GM23338 (cell line): ENCODE data around the gene ITPRID2. TPM values are rescaled to one million over a fixed set of nuclear protein-coding genes. Genes with fewer than 3 reads are reported as not detected.

ENCODE experiments used
- ATAC-seq: fragments of 200-7000 bp; cut with Tn5 transposase; 3 replicates; pipeline ENCODE4 v1.9.1; 2020
- DNase-seq: peaks from one replicate; pipeline ENCODE4 v3.0.0-alpha.2; 2015; ENCODE audit warnings: low spot score
- H2AFZ ChIP-seq: fragments of 200-600 bp; sonication (generic); 2 replicates; pipeline ENCODE4 v1.8.0; 2016; ENCODE audit warnings: antibody characterized with exemption, mild to moderate bottlenecking, moderate library complexity
- H3F3A ChIP-seq: fragments of 200-600 bp; sonication (generic); replicated peaks from 2 replicates; pipeline ENCODE4 v1.8.0; 2017; ENCODE audit warnings: antibody characterized with exemption, mixed run types, low read depth
- H3K27ac ChIP-seq: fragments of 200-600 bp; sonication (generic); 2 replicates; pipeline ENCODE4 v1.6.1; 2016; ENCODE audit warnings: low read depth
- H3K27me3 ChIP-seq: fragments of 200-600 bp; sonication (generic); 2 replicates; pipeline ENCODE4 v1.8.0; 2016; ENCODE audit warnings: mild to moderate bottlenecking, mixed run types, moderate library complexity; ENCODE audit not compliant: insufficient read depth
- H3K36me3 ChIP-seq: fragments of 200-600 bp; sonication (generic); 2 replicates; pipeline ENCODE4 v1.8.0; 2016; ENCODE audit warnings: mild to moderate bottlenecking; ENCODE audit not compliant: insufficient read depth
- H3K4me1 ChIP-seq: fragments of 200-600 bp; sonication (generic); 2 replicates; pipeline ENCODE4 v1.8.0; 2016; ENCODE audit warnings: mild to moderate bottlenecking, moderate library complexity; ENCODE audit not compliant: insufficient read depth
- H3K4me2 ChIP-seq: fragments of 200-600 bp; sonication (generic); 2 replicates; pipeline ENCODE4 v1.7.1; 2017; ENCODE audit warnings: mixed run types
- H3K4me3 ChIP-seq: fragments of 200-600 bp; sonication (generic); 2 replicates; pipeline ENCODE4 v1.6.1; 2016; ENCODE audit warnings: mixed run types
- H3K79me2 ChIP-seq: fragments of 200-600 bp; sonication (generic); replicated peaks from 2 replicates; pipeline ENCODE4 v1.8.0; 2017; ENCODE audit warnings: mild to moderate bottlenecking; ENCODE audit not compliant: insufficient read depth
- H3K9me2 ChIP-seq: fragments of 200-600 bp; sonication (generic); 2 replicates; pipeline ENCODE4 v1.8.0; 2017; ENCODE audit not compliant: insufficient read depth
- H4K20me1 ChIP-seq: fragments of 200-600 bp; sonication (generic); replicated peaks from 2 replicates; pipeline ENCODE4 v1.8.0; 2017; ENCODE audit warnings: mild to moderate bottlenecking; ENCODE audit not compliant: insufficient read depth
- H3K27ac Mint-ChIP-seq: 2 replicates; pipeline ENCODE4 v1.8.0; 2020; ENCODE audit warnings: inconsistent platforms, mild to moderate bottlenecking, moderate library complexity, mixed read lengths
- H3K27me3 Mint-ChIP-seq: 3 replicates; pipeline ENCODE4 v1.8.0; 2022; ENCODE audit warnings: low read depth, mild to moderate bottlenecking, moderate library complexity, mixed read lengths, inconsistent platforms; ENCODE audit not compliant: insufficient read depth, poor library complexity
- H3K36me3 Mint-ChIP-seq: 3 replicates; pipeline ENCODE4 v1.8.0; 2021; ENCODE audit warnings: low read depth, mild to moderate bottlenecking, inconsistent platforms, moderate library complexity, mixed read lengths
- H3K4me1 Mint-ChIP-seq: 3 replicates; pipeline ENCODE4 v1.8.0; 2020; ENCODE audit warnings: mild to moderate bottlenecking, inconsistent platforms, mixed read lengths
- H3K4me3 Mint-ChIP-seq: 3 replicates; pipeline ENCODE4 v1.8.0; 2021; ENCODE audit warnings: moderate library complexity, mild to moderate bottlenecking, inconsistent platforms, mixed read lengths
- H3K9me3 Mint-ChIP-seq: 3 replicates; pipeline ENCODE4 v1.8.0; 2020; ENCODE audit warnings: moderate library complexity, mild to moderate bottlenecking, inconsistent platforms, mixed read lengths
- CREB1 ChIP-seq: fragments of 250-450 bp; sonication (Bioruptor Pico); IDR thresholded peaks from 2 replicates; pipeline ENCODE4 v1.5.0; 2020; ENCODE audit warnings: low read depth, mild to moderate bottlenecking, moderate library complexity
- EZH2 ChIP-seq: fragments of 200-600 bp; sonication (generic); IDR thresholded peaks from one replicate; pipeline ENCODE4 v1.8.0; 2017; ENCODE audit warnings: antibody characterized with exemption, mild to moderate bottlenecking, low read depth; ENCODE audit not compliant: unreplicated experiment
- EZH2phosphoT487 ChIP-seq: fragments of 200-600 bp; sonication (generic); IDR thresholded peaks from one replicate; pipeline ENCODE4 v1.8.1; 2018; ENCODE audit warnings: antibody characterized with exemption; ENCODE audit not compliant: unreplicated experiment
- JUNB ChIP-seq: IDR thresholded peaks from one replicate; pipeline ENCODE4 v1.6.1; 2016; ENCODE audit warnings: antibody characterized with exemption; ENCODE audit not compliant: unreplicated experiment
- NANOG ChIP-seq: IDR thresholded peaks from 2 replicates; pipeline ENCODE4 v1.6.1; 2016; ENCODE audit warnings: antibody characterized with exemption, borderline replicate concordance
- POLR2AphosphoS5 ChIP-seq: IDR thresholded peaks from 2 replicates; pipeline ENCODE4 v1.6.1; 2016; ENCODE audit warnings: antibody characterized with exemption, low read depth
- STAT1 ChIP-seq: IDR thresholded peaks from one replicate; pipeline ENCODE4 v1.6.1; 2016; ENCODE audit warnings: antibody characterized with exemption; ENCODE audit not compliant: unreplicated experiment
- ZNF114 ChIP-seq: fragments of 250-450 bp; sonication (Bioruptor Pico); IDR thresholded peaks from 2 replicates; pipeline ENCODE4 v1.5.0; 2020; ENCODE audit warnings: mild to moderate bottlenecking, moderate library complexity
- ZNF331 ChIP-seq: fragments of 250-450 bp; sonication (Bioruptor Pico); IDR thresholded peaks from 2 replicates; pipeline ENCODE4 v1.5.0; 2020; ENCODE audit warnings: low read depth, mild to moderate bottlenecking, moderate library complexity
- polyA plus RNA-seq: library from polyadenylated mRNA; unstranded; fragments of >200 nt; fragmentation: Nextera tagmentation; extraction: Ambion mirVana; gene quantifications from 2 replicates; pipeline ENCODE4 v1.2.1, GENCODE V29; 2016
- total RNA-seq: library from RNA; depleted of rRNA; stranded (reverse); fragments of >200 nt; shearing (Covaris generic); gene quantifications from 2 replicates; pipeline ENCODE4 v1.2.3, GENCODE V29; 2014
- TF ChIP-seq, protein P1 (sequence below), 2 experiments: fragments of 200-600 bp in 1 of 2; sonication (generic) in 1 of 2; conservative IDR thresholded peaks; 2 replicates each; pipeline versions ENCODE4 v1.5.1 to v1.6.1; 2016 to 2017; ENCODE audit warnings: antibody characterized with exemption in 2 of 2, low read depth in 2 of 2, mild to moderate bottlenecking in 2 of 2, moderate library complexity in 1 of 2
- TF ChIP-seq, protein P2 (sequence below): IDR thresholded peaks from one replicate; pipeline ENCODE4 v1.6.1; 2018; ENCODE audit warnings: antibody characterized with exemption; ENCODE audit not compliant: unreplicated experiment
- TF ChIP-seq, protein P3 (sequence below): fragments of 250-450 bp; sonication (Bioruptor Pico); IDR thresholded peaks from 2 replicates; pipeline ENCODE4 v1.5.0; 2020; ENCODE audit warnings: mild to moderate bottlenecking, moderate library complexity
- TF ChIP-seq, protein P4 (sequence below): IDR thresholded peaks from 2 replicates; pipeline ENCODE4 v1.6.1; 2016; ENCODE audit warnings: antibody characterized with exemption

The ITPRID2 gene
- total and polyA plus RNA-seq, 2 experiments from 2014 or later, result 4.4 to 12.0 TPM

DNA sequence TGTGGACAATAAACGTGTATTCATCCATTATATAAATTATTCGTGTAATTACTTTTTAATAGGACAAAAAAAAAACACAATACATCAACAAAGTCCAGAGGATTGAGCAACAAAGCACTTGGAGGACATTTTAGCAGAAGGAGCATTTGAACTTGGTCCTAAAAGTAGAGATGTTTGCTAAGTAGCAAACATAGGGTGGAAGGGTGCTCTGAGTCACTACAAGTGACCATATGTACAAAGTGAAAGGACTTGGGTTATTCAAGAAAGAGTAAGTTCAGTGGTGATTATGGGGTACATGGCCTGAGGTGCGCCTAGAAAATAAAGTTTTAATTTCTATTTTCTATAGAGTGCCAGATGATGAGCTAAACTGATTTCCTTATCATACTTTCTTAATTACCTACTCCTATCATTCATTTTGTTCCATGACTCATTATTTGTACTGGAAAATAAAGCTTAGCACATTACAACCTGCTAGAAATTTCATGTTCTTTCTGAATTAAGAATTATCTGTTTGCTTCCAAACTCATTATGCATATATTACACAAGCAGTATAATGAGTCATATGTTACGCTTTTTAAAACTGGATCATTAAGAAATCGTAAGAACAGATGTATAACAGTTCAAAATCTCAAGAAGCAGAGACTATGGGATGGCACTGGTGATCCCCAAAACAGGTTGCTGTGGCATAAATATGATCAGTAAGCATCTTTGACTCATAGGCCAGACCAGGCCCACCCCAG lies 81.1 kb downstream of the ITPRID2 start:
- no peaks in the 10 kb centered on the region for H3F3A ChIP-seq
- Mint-ChIP-seq H3K4me3 (no peak overlapping the region), H3K27ac (no peak overlapping the region), H3K9me3 (no peaks in the 10 kb centered on the region), H3K27me3 (peaks cover 4% of the 10 kb centered on the region), H3K4me1 (no peaks in the 10 kb centered on the region), H3K36me3 (no peaks in the 10 kb centered on the region)
- no peak overlapping the region for H2AFZ ChIP-seq
- no peaks in the 10 kb centered on the region for H3K27me3 ChIP-seq
- H3K9me2 ChIP-seq, result no peaks in the 10 kb centered on the region
- no peaks in the 10 kb centered on the region for H3K79me2 ChIP-seq
- H3K4me1 ChIP-seq, result no peaks in the 10 kb centered on the region
- H3K4me3 ChIP-seq, result no peak overlapping the region
- ATAC-seq (no peak), DNase-seq (no peak)
- no peak overlapping the region for H3K4me2 ChIP-seq
- no peaks in the 10 kb centered on the region for H4K20me1 ChIP-seq
- TF ChIP-seq, protein P1, sequence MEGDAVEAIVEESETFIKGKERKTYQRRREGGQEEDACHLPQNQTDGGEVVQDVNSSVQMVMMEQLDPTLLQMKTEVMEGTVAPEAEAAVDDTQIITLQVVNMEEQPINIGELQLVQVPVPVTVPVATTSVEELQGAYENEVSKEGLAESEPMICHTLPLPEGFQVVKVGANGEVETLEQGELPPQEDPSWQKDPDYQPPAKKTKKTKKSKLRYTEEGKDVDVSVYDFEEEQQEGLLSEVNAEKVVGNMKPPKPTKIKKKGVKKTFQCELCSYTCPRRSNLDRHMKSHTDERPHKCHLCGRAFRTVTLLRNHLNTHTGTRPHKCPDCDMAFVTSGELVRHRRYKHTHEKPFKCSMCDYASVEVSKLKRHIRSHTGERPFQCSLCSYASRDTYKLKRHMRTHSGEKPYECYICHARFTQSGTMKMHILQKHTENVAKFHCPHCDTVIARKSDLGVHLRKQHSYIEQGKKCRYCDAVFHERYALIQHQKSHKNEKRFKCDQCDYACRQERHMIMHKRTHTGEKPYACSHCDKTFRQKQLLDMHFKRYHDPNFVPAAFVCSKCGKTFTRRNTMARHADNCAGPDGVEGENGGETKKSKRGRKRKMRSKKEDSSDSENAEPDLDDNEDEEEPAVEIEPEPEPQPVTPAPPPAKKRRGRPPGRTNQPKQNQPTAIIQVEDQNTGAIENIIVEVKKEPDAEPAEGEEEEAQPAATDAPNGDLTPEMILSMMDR (conservative IDR thresholded peaks at IDR 0.05; ENCODE audit: low read depth in 2 of 2), result no peak
- TF ChIP-seq POLR2AphosphoS5, result no peak
- TF ChIP-seq JUNB, result no peak
- TF ChIP-seq, protein P2, sequence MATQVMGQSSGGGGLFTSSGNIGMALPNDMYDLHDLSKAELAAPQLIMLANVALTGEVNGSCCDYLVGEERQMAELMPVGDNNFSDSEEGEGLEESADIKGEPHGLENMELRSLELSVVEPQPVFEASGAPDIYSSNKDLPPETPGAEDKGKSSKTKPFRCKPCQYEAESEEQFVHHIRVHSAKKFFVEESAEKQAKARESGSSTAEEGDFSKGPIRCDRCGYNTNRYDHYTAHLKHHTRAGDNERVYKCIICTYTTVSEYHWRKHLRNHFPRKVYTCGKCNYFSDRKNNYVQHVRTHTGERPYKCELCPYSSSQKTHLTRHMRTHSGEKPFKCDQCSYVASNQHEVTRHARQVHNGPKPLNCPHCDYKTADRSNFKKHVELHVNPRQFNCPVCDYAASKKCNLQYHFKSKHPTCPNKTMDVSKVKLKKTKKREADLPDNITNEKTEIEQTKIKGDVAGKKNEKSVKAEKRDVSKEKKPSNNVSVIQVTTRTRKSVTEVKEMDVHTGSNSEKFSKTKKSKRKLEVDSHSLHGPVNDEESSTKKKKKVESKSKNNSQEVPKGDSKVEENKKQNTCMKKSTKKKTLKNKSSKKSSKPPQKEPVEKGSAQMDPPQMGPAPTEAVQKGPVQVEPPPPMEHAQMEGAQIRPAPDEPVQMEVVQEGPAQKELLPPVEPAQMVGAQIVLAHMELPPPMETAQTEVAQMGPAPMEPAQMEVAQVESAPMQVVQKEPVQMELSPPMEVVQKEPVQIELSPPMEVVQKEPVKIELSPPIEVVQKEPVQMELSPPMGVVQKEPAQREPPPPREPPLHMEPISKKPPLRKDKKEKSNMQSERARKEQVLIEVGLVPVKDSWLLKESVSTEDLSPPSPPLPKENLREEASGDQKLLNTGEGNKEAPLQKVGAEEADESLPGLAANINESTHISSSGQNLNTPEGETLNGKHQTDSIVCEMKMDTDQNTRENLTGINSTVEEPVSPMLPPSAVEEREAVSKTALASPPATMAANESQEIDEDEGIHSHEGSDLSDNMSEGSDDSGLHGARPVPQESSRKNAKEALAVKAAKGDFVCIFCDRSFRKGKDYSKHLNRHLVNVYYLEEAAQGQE, result no peak
- TF ChIP-seq, protein P3, sequence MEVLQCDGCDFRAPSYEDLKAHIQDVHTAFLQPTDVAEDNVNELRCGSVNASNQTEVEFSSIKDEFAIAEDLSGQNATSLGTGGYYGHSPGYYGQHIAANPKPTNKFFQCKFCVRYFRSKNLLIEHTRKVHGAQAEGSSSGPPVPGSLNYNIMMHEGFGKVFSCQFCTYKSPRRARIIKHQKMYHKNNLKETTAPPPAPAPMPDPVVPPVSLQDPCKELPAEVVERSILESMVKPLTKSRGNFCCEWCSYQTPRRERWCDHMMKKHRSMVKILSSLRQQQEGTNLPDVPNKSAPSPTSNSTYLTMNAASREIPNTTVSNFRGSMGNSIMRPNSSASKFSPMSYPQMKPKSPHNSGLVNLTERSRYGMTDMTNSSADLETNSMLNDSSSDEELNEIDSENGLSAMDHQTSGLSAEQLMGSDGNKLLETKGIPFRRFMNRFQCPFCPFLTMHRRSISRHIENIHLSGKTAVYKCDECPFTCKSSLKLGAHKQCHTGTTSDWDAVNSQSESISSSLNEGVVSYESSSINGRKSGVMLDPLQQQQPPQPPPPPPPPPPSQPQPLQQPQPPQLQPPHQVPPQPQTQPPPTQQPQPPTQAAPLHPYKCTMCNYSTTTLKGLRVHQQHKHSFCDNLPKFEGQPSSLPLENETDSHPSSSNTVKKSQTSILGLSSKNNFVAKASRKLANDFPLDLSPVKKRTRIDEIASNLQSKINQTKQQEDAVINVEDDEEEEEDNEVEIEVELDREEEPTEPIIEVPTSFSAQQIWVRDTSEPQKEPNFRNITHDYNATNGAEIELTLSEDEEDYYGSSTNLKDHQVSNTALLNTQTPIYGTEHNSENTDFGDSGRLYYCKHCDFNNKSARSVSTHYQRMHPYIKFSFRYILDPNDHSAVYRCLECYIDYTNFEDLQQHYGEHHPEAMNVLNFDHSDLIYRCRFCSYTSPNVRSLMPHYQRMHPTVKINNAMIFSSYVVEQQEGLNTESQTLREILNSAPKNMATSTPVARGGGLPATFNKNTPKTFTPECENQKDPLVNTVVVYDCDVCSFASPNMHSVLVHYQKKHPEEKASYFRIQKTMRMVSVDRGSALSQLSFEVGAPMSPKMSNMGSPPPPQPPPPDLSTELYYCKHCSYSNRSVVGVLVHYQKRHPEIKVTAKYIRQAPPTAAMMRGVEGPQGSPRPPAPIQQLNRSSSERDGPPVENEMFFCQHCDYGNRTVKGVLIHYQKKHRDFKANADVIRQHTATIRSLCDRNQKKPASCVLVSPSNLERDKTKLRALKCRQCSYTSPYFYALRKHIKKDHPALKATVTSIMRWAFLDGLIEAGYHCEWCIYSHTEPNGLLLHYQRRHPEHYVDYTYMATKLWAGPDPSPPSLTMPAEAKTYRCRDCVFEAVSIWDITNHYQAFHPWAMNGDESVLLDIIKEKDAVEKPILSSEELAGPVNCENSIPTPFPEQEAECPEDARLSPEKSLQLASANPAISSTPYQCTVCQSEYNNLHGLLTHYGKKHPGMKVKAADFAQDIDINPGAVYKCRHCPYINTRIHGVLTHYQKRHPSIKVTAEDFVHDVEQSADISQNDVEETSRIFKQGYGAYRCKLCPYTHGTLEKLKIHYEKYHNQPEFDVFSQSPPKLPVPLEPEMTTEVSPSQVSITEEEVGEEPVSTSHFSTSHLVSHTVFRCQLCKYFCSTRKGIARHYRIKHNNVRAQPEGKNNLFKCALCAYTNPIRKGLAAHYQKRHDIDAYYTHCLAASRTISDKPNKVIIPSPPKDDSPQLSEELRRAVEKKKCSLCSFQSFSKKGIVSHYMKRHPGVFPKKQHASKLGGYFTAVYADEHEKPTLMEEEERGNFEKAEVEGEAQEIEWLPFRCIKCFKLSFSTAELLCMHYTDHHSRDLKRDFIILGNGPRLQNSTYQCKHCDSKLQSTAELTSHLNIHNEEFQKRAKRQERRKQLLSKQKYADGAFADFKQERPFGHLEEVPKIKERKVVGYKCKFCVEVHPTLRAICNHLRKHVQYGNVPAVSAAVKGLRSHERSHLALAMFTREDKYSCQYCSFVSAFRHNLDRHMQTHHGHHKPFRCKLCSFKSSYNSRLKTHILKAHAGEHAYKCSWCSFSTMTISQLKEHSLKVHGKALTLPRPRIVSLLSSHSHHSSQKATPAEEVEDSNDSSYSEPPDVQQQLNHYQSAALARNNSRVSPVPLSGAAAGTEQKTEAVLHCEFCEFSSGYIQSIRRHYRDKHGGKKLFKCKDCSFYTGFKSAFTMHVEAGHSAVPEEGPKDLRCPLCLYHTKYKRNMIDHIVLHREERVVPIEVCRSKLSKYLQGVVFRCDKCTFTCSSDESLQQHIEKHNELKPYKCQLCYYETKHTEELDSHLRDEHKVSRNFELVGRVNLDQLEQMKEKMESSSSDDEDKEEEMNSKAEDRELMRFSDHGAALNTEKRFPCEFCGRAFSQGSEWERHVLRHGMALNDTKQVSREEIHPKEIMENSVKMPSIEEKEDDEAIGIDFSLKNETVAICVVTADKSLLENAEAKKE (CRISPR knock-in tag), result no peak
- TF ChIP-seq, protein P4, sequence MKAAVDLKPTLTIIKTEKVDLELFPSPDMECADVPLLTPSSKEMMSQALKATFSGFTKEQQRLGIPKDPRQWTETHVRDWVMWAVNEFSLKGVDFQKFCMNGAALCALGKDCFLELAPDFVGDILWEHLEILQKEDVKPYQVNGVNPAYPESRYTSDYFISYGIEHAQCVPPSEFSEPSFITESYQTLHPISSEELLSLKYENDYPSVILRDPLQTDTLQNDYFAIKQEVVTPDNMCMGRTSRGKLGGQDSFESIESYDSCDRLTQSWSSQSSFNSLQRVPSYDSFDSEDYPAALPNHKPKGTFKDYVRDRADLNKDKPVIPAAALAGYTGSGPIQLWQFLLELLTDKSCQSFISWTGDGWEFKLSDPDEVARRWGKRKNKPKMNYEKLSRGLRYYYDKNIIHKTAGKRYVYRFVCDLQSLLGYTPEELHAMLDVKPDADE, result no peak
- TF ChIP-seq NANOG, result no peak
- no peak for TF ChIP-seq ZNF114 (CRISPR knock-in tag)
- no peak for TF ChIP-seq EZH2phosphoT487
- TF ChIP-seq EZH2, result no peak
- TF ChIP-seq ZNF331, result no peak
- TF ChIP-seq CREB1 (CRISPR knock-in tag), result no peak
- no peak for TF ChIP-seq STAT1
- H3K36me3 ChIP-seq, result no peaks in the 10 kb centered on the region
- no peak overlapping the region for H3K27ac ChIP-seq
